ENCODE results near the gene NFAT5.
"Not testable (repeated sequence)": the region's sequence is repeated elsewhere in the genome, so short reads cannot be mapped to it uniquely, and the experiment has no call there.

Gene NFAT5

GRCh38 chr16:69712277-69712676 lies 146.5 kb downstream of the NFAT5 start:
- H3K27me3 Mint-ChIP-seq = no peaks in the 10 kb centered on the region
- H3K4me3 Mint-ChIP-seq = no peak overlapping the region
- peaks cover 6% of the 10 kb centered on the region for H3K4me1 Mint-ChIP-seq (ENCODE audit: low read depth)
- no peaks in the 10 kb centered on the region for H3K9me3 Mint-ChIP-seq (ENCODE audit: low read depth)
- no peak overlapping the region for H3K27ac Mint-ChIP-seq
- peaks cover 3% of the 10 kb centered on the region for H3K36me3 Mint-ChIP-seq

GRCh38 chr16:69712914-69713581 lies 147.3 kb downstream of the NFAT5 start:
- H3K4me1 Mint-ChIP-seq (ENCODE audit: low read depth) = peaks cover 4% of the 10 kb centered on the region
- H3K36me3 Mint-ChIP-seq = peaks cover 3% of the 10 kb centered on the region
- H3K27me3 Mint-ChIP-seq = no peaks in the 10 kb centered on the region
- no peak overlapping the region for H3K4me3 Mint-ChIP-seq
- H3K9me3 Mint-ChIP-seq (ENCODE audit: low read depth) = no peaks in the 10 kb centered on the region
- no peak overlapping the region for H3K27ac Mint-ChIP-seq

GRCh38 chr16:69717066-69717465 lies 151.3 kb downstream of the NFAT5 start:
- H3K36me3 Mint-ChIP-seq = peaks cover 3% of the 10 kb centered on the region
- no peak overlapping the region for H3K27ac Mint-ChIP-seq
- no peaks in the 10 kb centered on the region for H3K27me3 Mint-ChIP-seq
- no peak overlapping the region for H3K4me3 Mint-ChIP-seq
- H3K4me1 Mint-ChIP-seq (ENCODE audit: low read depth) = no peaks in the 10 kb centered on the region
- H3K9me3 Mint-ChIP-seq (ENCODE audit: low read depth) = no peaks in the 10 kb centered on the region

GRCh38 chr16:69718111-69718764 lies 152.5 kb downstream of the NFAT5 start:
- H3K4me1 Mint-ChIP-seq (ENCODE audit: low read depth) = peaks cover 1% of the 10 kb centered on the region
- H3K4me3 Mint-ChIP-seq = no peak overlapping the region
- no peak overlapping the region for H3K27ac Mint-ChIP-seq
- H3K36me3 Mint-ChIP-seq = peaks cover 3% of the 10 kb centered on the region
- no peaks in the 10 kb centered on the region for H3K9me3 Mint-ChIP-seq (ENCODE audit: low read depth)
- no peaks in the 10 kb centered on the region for H3K27me3 Mint-ChIP-seq

- H3K36me3 Mint-ChIP-seq = peaks cover 3% of the 10 kb centered on the region
- peaks cover 7% of the 10 kb centered on the region for H3K4me1 Mint-ChIP-seq (ENCODE audit: low read depth)
- no peak overlapping the region for H3K27ac Mint-ChIP-seq
- H3K9me3 Mint-ChIP-seq (ENCODE audit: low read depth) = no peaks in the 10 kb centered on the region
- no peaks in the 10 kb centered on the region for H3K27me3 Mint-ChIP-seq
- H3K4me3 Mint-ChIP-seq = no peak overlapping the region
Measured at GRCh38 chr16:69720822-69721430, 155.2 kb downstream of the NFAT5 start.

- Mint-ChIP-seq H3K9me3 (ENCODE audit: low read depth) (no peaks in the 10 kb centered on the region), H3K4me3 (no peak overlapping the region), H3K4me1 (ENCODE audit: low read depth) (peaks cover 12% of the 10 kb centered on the region), H3K27ac (no peak overlapping the region), H3K27me3 (no peaks in the 10 kb centered on the region), H3K36me3 (peaks cover 3% of the 10 kb centered on the region)
Measured at GRCh38 chr16:69721441-69721957, 155.7 kb downstream of the NFAT5 start.

GRCh38 chr16:69724414-69724873 lies 158.7 kb downstream of the NFAT5 start:
- H3K27ac Mint-ChIP-seq = peak overlapping the region; percentile 64
- H3K4me3 Mint-ChIP-seq = no peak overlapping the region
- no peaks in the 10 kb centered on the region for H3K27me3 Mint-ChIP-seq
- no peaks in the 10 kb centered on the region for H3K9me3 Mint-ChIP-seq (ENCODE audit: low read depth)
- no peaks in the 10 kb centered on the region for H3K36me3 Mint-ChIP-seq
- peaks cover 21% of the 10 kb centered on the region for H3K4me1 Mint-ChIP-seq (ENCODE audit: low read depth)

- Mint-ChIP-seq H3K9me3 (ENCODE audit: low read depth) (no peaks in the 10 kb centered on the region), H3K4me3 (peak overlapping the region; percentile 51), H3K36me3 (no peaks in the 10 kb centered on the region), H3K27ac (peak overlapping the region; percentile 64), H3K27me3 (no peaks in the 10 kb centered on the region), H3K4me1 (ENCODE audit: low read depth) (peaks cover 21% of the 10 kb centered on the region)
Measured at GRCh38 chr16:69724981-69725479, 159.3 kb downstream of the NFAT5 start.

GRCh38 chr16:69725480-69726312 lies 159.9 kb downstream of the NFAT5 start:
- Mint-ChIP-seq H3K27me3 (no peaks in the 10 kb centered on the region), H3K36me3 (no peaks in the 10 kb centered on the region), H3K4me1 (ENCODE audit: low read depth) (peaks cover 21% of the 10 kb centered on the region), H3K27ac (peak overlapping the region; percentile 97), H3K4me3 (peak overlapping the region; percentile 94), H3K9me3 (ENCODE audit: low read depth) (no peaks in the 10 kb centered on the region)

GRCh38 chr16:69726313-69727060 lies 160.7 kb downstream of the NFAT5 start, which contains the start of gene NQO1:
Gene NQO1, minus strand, starts transcription at chr16:69726560. Its CDS starts 121 bp downstream, at chr16:69726439.
- Mint-ChIP-seq H3K27ac (peak within 1 kb of the TSS; percentile 97), H3K9me3 (ENCODE audit: low read depth) (no peaks in the 10 kb centered on the region), H3K4me3 (peak within 1 kb of the TSS; percentile 94), H3K36me3 (no peaks in the 10 kb centered on the region), H3K27me3 (no peaks in the 10 kb centered on the region), H3K4me1 (ENCODE audit: low read depth) (peaks cover 21% of the 10 kb centered on the region)

- H3K27me3 Mint-ChIP-seq = no peaks in the 10 kb centered on the region
- peak overlapping the region; percentile 7 for H3K4me3 Mint-ChIP-seq
- H3K36me3 Mint-ChIP-seq = no peaks in the 10 kb centered on the region
- no peaks in the 10 kb centered on the region for H3K9me3 Mint-ChIP-seq (ENCODE audit: low read depth)
- H3K27ac Mint-ChIP-seq = no peak overlapping the region
- H3K4me1 Mint-ChIP-seq (ENCODE audit: low read depth) = peaks cover 21% of the 10 kb centered on the region
Measured at GRCh38 chr16:69727916-69728270, 162.1 kb downstream of the NFAT5 start.

- not testable (repeated sequence) for H3K27ac Mint-ChIP-seq, H3K27me3 Mint-ChIP-seq
Measured at GRCh38 chr16:69729030-69729429, 163.3 kb downstream of the NFAT5 start.

GRCh38 chr16:69731280-69731679 lies 165.5 kb downstream of the NFAT5 start:
- H3K4me1 Mint-ChIP-seq (ENCODE audit: low read depth) = peaks cover 11% of the 10 kb centered on the region
- not testable (repeated sequence) for H3K27me3 Mint-ChIP-seq; H3K27ac Mint-ChIP-seq; H3K4me3 Mint-ChIP-seq; H3K36me3 Mint-ChIP-seq; H3K9me3 Mint-ChIP-seq (ENCODE audit: low read depth)

More at GRCh38 chr16:69729030-69729429, 163.3 kb downstream of the NFAT5 start:
- H3K36me3 Mint-ChIP-seq; H3K9me3 Mint-ChIP-seq (ENCODE audit: low read depth); H3K4me3 Mint-ChIP-seq: not testable (repeated sequence)
- peaks cover 19% of the 10 kb centered on the region for H3K4me1 Mint-ChIP-seq (ENCODE audit: low read depth)

GRCh38 chr16:69732101-69732500 lies 166.3 kb downstream of the NFAT5 start:
- Mint-ChIP-seq H3K27me3 (no peaks in the 10 kb centered on the region), H3K36me3 (no peaks in the 10 kb centered on the region), H3K4me3 (no peak overlapping the region), H3K27ac (no peak overlapping the region), H3K4me1 (ENCODE audit: low read depth) (peaks cover 2% of the 10 kb centered on the region), H3K9me3 (ENCODE audit: low read depth) (no peaks in the 10 kb centered on the region)
